Measurements from ENCODE around the gene RAG1.

RAG1 gene

DNA sequence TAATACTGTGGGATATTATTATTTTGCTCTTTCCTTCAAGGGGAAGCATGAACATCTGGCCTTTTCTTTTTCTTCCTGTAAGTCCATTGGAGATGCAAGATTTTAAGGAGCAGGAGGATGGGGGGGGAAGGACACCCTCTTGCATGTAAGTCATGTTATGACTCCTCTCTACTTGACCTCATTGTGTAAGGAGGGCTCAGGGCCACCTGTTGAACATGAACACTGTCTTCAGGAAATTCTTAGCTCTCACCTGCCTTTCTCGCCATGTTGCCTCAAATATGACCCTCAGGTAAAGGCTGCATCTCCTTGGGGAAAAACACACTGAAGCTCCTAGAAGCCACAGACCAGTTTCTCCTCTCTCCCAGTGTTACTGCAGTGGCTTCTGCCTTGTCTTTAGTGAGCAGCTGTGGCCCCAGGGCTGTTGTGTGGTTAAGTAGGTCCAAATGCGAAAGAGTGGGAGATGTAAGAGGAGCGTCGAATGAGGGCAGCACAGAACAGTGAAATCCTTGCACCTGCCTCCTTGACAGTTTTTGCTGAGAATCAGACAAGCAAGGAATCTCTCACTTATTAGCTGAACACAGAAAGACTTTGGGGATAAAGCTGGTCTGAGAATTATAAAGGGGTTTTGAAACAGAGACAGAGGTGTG is 1.3 kb upstream of the RAG1 start:
- H3K27me3 ChIP-seq (ENCODE audit: control insufficient read depth, insufficient read depth, low read length): no peaks in the 10 kb centered on the region
- H3K36me3 ChIP-seq (ENCODE audit: control insufficient read depth, insufficient read depth, low read length): no peaks in the 10 kb centered on the region
- no peak overlapping the region for H3K4me3 ChIP-seq (ENCODE audit: low read depth, low read length)
- no peak overlapping the region for H3K9ac ChIP-seq (ENCODE audit: low read depth, low read length)
- H3K4me1 ChIP-seq (ENCODE audit: control insufficient read depth, insufficient read depth, low read length): no peaks in the 10 kb centered on the region
- H3K9me3 ChIP-seq (ENCODE audit: control insufficient read depth, insufficient read depth, low read length): no peaks in the 10 kb centered on the region

DNA sequence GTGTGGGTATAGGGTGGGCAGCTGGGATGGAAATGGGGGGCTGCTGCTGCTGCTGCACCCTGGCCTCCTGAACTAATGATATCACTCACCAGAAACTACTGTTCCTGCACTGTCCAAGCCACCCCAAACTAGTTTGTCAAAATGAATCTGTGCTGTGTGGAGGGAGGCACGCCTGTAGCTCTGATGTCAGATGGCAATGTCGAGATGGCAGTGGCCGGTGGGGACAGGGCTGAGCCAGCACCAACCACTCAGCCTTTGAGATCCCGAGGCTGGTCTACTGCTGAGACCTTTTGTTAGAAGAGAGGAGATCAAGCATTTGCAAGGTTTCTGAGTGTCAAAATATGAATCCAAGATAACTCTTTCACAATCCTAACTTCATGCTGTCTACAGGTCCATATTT is 1.3 kb downstream of the RAG1 start:
- H3K36me3 ChIP-seq (ENCODE audit: control insufficient read depth, insufficient read depth, low read length): no peaks in the 10 kb centered on the region
- H3K9ac ChIP-seq (ENCODE audit: low read depth, low read length): no peak overlapping the region
- H3K4me1 ChIP-seq (ENCODE audit: control insufficient read depth, insufficient read depth, low read length): no peaks in the 10 kb centered on the region
- H3K27me3 ChIP-seq (ENCODE audit: control insufficient read depth, insufficient read depth, low read length): no peaks in the 10 kb centered on the region
- no peak overlapping the region for H3K4me3 ChIP-seq (ENCODE audit: low read depth, low read length)
- H3K9me3 ChIP-seq (ENCODE audit: control insufficient read depth, insufficient read depth, low read length): no peaks in the 10 kb centered on the region

DNA sequence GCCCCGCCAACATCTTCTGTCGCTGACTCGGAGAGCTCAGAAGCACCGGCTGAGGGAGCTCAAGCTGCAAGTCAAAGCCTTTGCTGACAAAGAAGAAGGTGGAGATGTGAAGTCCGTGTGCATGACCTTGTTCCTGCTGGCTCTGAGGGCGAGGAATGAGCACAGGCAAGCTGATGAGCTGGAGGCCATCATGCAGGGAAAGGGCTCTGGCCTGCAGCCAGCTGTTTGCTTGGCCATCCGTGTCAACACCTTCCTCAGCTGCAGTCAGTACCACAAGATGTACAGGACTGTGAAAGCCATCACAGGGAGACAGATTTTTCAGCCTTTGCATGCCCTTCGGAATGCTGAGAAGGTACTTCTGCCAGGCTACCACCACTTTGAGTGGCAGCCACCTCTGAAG is 6.7 kb downstream of the RAG1 start:
- H3K9me3 ChIP-seq (ENCODE audit: control insufficient read depth, insufficient read depth, low read length): no peaks in the 10 kb centered on the region
- no peaks in the 10 kb centered on the region for H3K36me3 ChIP-seq (ENCODE audit: control insufficient read depth, insufficient read depth, low read length)
- no peaks in the 10 kb centered on the region for H3K27me3 ChIP-seq (ENCODE audit: control insufficient read depth, insufficient read depth, low read length)
- no peak overlapping the region for H3K9ac ChIP-seq (ENCODE audit: low read depth, low read length)
- H3K4me1 ChIP-seq (ENCODE audit: control insufficient read depth, insufficient read depth, low read length): no peaks in the 10 kb centered on the region
- no peak overlapping the region for H3K4me3 ChIP-seq (ENCODE audit: low read depth, low read length)

DNA sequence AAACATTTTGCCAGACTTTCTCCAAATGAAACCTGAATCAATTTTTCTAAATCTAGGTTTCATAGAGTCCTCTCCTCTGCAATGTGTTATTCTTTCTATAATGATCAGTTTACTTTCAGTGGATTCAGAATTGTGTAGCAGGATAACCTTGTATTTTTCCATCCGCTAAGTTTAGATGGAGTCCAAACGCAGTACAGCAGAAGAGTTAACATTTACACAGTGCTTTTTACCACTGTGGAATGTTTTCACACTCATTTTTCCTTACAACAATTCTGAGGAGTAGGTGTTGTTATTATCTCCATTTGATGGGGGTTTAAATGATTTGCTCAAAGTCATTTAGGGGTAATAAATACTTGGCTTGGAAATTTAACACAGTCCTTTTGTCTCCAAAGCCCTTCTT is 9.6 kb downstream of the RAG1 start:
- peaks cover 7% of the 10 kb centered on the region for H3K9me3 ChIP-seq (ENCODE audit: control insufficient read depth, insufficient read depth, low read length)
- H3K4me1 ChIP-seq (ENCODE audit: control insufficient read depth, insufficient read depth, low read length): no peaks in the 10 kb centered on the region
- no peak overlapping the region for H3K4me3 ChIP-seq (ENCODE audit: low read depth, low read length)
- H3K36me3 ChIP-seq (ENCODE audit: control insufficient read depth, insufficient read depth, low read length): no peaks in the 10 kb centered on the region
- H3K27me3 ChIP-seq (ENCODE audit: control insufficient read depth, insufficient read depth, low read length): no peaks in the 10 kb centered on the region
- no peak overlapping the region for H3K9ac ChIP-seq (ENCODE audit: low read depth, low read length)

DNA sequence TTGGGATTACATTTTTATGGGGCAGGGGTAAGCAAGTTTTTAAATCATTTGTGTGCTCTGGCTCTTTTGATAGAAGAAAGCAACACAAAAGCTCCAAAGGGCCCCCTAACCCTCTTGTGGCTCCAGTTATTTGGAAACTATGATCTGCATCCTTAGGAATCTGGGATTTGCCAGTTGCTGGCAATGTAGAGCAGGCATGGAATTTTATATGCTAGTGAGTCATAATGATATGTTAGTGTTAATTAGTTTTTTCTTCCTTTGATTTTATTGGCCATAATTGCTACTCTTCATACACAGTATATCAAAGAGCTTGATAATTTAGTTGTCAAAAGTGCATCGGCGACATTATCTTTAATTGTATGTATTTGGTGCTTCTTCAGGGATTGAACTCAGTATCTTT is 10.1 kb downstream of the RAG1 start:
- no peaks in the 10 kb centered on the region for H3K27me3 ChIP-seq (ENCODE audit: control insufficient read depth, insufficient read depth, low read length)
- no peak overlapping the region for H3K9ac ChIP-seq (ENCODE audit: low read depth, low read length)
- H3K36me3 ChIP-seq (ENCODE audit: control insufficient read depth, insufficient read depth, low read length): no peaks in the 10 kb centered on the region
- peaks cover 7% of the 10 kb centered on the region for H3K9me3 ChIP-seq (ENCODE audit: control insufficient read depth, insufficient read depth, low read length)
- no peaks in the 10 kb centered on the region for H3K4me1 ChIP-seq (ENCODE audit: control insufficient read depth, insufficient read depth, low read length)
- no peak overlapping the region for H3K4me3 ChIP-seq (ENCODE audit: low read depth, low read length)

DNA sequence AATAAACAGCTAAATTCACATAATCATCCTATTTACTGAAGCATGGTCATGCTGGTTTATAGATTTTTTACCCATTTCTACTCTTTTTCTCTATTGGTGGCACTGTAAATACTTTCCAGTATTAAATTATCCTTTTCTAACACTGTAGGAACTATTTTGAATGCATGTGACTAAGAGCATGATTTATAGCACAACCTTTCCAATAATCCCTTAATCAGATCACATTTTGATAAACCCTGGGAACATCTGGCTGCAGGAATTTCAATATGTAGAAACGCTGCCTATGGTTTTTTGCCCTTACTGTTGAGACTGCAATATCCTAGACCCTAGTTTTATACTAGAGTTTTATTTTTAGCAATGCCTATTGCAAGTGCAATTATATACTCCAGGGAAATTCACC is 10.7 kb downstream of the RAG1 start:
- Histone ChIP-seq H3K4me1 (ENCODE audit: control insufficient read depth, insufficient read depth, low read length) (no peaks in the 10 kb centered on the region), H3K36me3 (ENCODE audit: control insufficient read depth, insufficient read depth, low read length) (no peaks in the 10 kb centered on the region), H3K9ac (ENCODE audit: low read depth, low read length) (no peak overlapping the region), H3K9me3 (ENCODE audit: control insufficient read depth, insufficient read depth, low read length) (peaks cover 7% of the 10 kb centered on the region), H3K4me3 (ENCODE audit: low read depth, low read length) (no peak overlapping the region), H3K27me3 (ENCODE audit: control insufficient read depth, insufficient read depth, low read length) (no peaks in the 10 kb centered on the region)

DNA sequence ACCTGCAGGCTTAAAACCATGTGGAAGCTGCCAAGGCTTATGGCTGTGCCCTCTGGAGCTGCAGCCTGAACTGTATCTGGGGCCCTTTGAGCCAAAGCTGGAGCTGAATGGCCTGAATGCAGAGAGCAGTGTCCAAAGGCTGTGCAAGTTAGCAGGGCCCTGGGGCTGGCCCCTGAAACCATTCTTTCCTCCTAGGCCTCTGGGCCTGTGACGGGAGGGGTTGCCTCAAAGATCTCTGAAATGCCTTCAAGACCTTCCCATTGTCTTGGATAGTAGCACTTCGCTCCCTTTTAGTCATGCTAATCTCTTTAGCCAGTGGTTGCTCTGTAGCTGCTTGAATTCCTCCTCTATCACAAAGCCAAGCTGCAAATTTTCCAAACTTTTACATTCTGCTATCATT is 13.7 kb downstream of the RAG1 start:
- no peak overlapping the region for H3K9ac ChIP-seq (ENCODE audit: low read depth, low read length)
- no peaks in the 10 kb centered on the region for H3K36me3 ChIP-seq (ENCODE audit: control insufficient read depth, insufficient read depth, low read length)
- H3K9me3 ChIP-seq (ENCODE audit: control insufficient read depth, insufficient read depth, low read length): peaks cover 7% of the 10 kb centered on the region
- no peaks in the 10 kb centered on the region for H3K4me1 ChIP-seq (ENCODE audit: control insufficient read depth, insufficient read depth, low read length)
- H3K4me3 ChIP-seq (ENCODE audit: low read depth, low read length): no peak overlapping the region
- no peaks in the 10 kb centered on the region for H3K27me3 ChIP-seq (ENCODE audit: control insufficient read depth, insufficient read depth, low read length)

DNA sequence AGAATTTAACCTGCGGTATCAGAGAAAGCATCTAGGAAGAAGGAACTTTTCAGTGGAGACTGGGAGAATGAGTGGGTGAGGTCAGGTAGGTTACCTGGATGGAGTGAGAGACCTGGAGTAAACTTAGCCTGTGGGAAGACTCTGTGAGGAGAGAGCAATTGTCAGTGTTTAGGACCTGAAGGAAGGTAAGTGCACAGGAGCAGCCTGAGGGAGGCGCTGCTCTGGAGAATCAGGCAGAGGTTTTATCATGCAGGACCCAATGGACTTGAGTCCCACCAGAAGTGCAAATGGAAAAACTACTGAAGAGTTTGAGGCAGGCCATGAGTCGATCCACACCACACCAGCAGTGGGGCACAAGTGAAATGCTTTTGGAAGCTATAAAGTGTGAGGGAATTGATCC is 15.9 kb downstream of the RAG1 start:
- no peaks in the 10 kb centered on the region for H3K4me1 ChIP-seq (ENCODE audit: control insufficient read depth, insufficient read depth, low read length)
- no peak overlapping the region for H3K4me3 ChIP-seq (ENCODE audit: low read depth, low read length)
- no peaks in the 10 kb centered on the region for H3K36me3 ChIP-seq (ENCODE audit: control insufficient read depth, insufficient read depth, low read length)
- H3K9me3 ChIP-seq (ENCODE audit: control insufficient read depth, insufficient read depth, low read length): peaks cover 7% of the 10 kb centered on the region
- H3K27me3 ChIP-seq (ENCODE audit: control insufficient read depth, insufficient read depth, low read length): peaks cover 5% of the 10 kb centered on the region
- no peak overlapping the region for H3K9ac ChIP-seq (ENCODE audit: low read depth, low read length)

DNA sequence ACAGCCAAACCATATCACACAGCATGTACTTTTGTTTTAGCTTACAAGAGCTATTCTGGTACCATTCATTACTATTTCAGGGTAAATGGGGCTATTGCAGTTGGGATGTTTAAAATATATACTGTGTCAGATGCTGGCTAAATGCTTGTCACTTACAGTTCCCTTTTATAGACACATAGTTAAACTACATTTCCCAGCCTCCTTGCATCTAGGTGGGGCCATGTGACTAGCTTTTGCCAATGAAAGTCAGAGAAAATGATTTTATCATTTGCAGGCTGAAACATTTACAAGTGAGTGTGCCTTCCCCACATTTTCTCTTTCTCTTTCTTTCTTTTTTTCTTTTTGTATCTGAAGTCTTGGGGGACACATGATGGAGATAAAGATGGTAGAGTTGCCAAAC is 18.7 kb downstream of the RAG1 start:
- peaks cover 2% of the 10 kb centered on the region for H3K9me3 ChIP-seq (ENCODE audit: control insufficient read depth, insufficient read depth, low read length)
- no peak overlapping the region for H3K9ac ChIP-seq (ENCODE audit: low read depth, low read length)
- peaks cover 16% of the 10 kb centered on the region for H3K27me3 ChIP-seq (ENCODE audit: control insufficient read depth, insufficient read depth, low read length)
- H3K4me1 ChIP-seq (ENCODE audit: control insufficient read depth, insufficient read depth, low read length): no peaks in the 10 kb centered on the region
- no peak overlapping the region for H3K4me3 ChIP-seq (ENCODE audit: low read depth, low read length)
- no peaks in the 10 kb centered on the region for H3K36me3 ChIP-seq (ENCODE audit: control insufficient read depth, insufficient read depth, low read length)

DNA sequence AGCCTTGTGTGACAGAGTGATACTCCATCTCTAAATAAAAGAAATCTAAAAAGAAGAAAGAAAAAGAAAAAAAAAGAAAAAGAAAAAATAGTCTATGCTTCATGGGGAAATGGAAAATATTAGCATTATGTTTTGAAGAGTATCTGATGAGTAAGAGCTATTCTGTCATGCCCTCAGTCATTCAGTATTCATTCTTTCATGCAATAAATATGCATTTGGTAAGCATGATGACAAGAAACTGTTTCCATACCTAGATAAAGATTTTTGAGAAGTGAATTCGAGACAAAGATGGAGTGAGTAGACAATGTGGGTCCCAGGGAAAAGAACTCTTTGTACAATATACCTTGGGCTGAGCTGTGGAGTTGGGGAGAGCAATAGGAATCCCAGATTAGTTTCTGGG is 20.3 kb downstream of the RAG1 start:
- Histone ChIP-seq H3K9me3 (ENCODE audit: control insufficient read depth, insufficient read depth, low read length) (no peaks in the 10 kb centered on the region), H3K4me1 (ENCODE audit: control insufficient read depth, insufficient read depth, low read length) (no peaks in the 10 kb centered on the region), H3K9ac (ENCODE audit: low read depth, low read length) (no peak overlapping the region), H3K27me3 (ENCODE audit: control insufficient read depth, insufficient read depth, low read length) (peaks cover 16% of the 10 kb centered on the region), H3K4me3 (ENCODE audit: low read depth, low read length) (no peak overlapping the region), H3K36me3 (ENCODE audit: control insufficient read depth, insufficient read depth, low read length) (no peaks in the 10 kb centered on the region)

DNA sequence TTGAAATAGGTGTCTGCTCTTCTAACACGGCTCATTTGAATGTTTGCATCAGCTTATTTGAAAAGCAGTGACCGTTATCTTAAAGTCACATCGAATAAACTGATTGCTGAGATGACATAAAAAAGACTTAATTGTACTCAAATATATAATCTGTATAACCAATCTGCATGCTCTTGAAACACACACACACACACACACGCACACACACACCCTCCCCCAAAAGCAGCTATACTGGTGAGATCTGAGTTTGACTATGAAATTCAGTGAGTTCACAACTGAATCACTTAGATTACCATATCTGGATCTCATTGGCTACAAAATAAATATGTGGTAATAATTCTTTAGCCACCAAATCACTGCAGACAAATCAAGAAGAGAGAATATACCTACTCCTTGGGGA is 22.7 kb downstream of the RAG1 start:
- H3K9ac ChIP-seq (ENCODE audit: low read depth, low read length): no peak overlapping the region
- H3K4me3 ChIP-seq (ENCODE audit: low read depth, low read length): no peak overlapping the region
- no peaks in the 10 kb centered on the region for H3K4me1 ChIP-seq (ENCODE audit: control insufficient read depth, insufficient read depth, low read length)
- no peaks in the 10 kb centered on the region for H3K9me3 ChIP-seq (ENCODE audit: control insufficient read depth, insufficient read depth, low read length)
- H3K27me3 ChIP-seq (ENCODE audit: control insufficient read depth, insufficient read depth, low read length): peaks cover 16% of the 10 kb centered on the region
- H3K36me3 ChIP-seq (ENCODE audit: control insufficient read depth, insufficient read depth, low read length): no peaks in the 10 kb centered on the region

DNA sequence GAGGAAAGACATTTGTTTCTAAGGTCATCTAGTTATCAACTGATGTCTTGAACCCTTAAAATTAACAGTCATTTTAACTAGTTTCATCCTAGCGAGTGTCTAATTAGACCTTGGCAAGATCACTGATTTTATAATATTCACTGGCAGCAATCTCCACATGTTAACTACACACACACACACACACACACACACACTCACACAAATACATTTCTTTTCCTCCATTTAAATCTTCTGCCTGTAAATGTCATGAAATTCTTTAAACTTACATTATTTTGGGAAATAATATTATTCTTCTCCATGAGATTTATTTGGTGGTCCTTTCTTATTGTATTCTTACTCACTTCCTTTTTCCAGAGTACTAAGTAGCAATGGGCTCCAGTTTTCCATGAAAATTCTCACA is 23.6 kb downstream of the RAG1 start:
- H3K27me3 ChIP-seq (ENCODE audit: control insufficient read depth, insufficient read depth, low read length): peaks cover 16% of the 10 kb centered on the region
- H3K4me3 ChIP-seq (ENCODE audit: low read depth, low read length): no peak overlapping the region
- H3K9ac ChIP-seq (ENCODE audit: low read depth, low read length): no peak overlapping the region
- H3K36me3 ChIP-seq (ENCODE audit: control insufficient read depth, insufficient read depth, low read length): no peaks in the 10 kb centered on the region
- H3K4me1 ChIP-seq (ENCODE audit: control insufficient read depth, insufficient read depth, low read length): no peaks in the 10 kb centered on the region
- no peaks in the 10 kb centered on the region for H3K9me3 ChIP-seq (ENCODE audit: control insufficient read depth, insufficient read depth, low read length)
